Measurements from ENCODE around the gene DLG2.
"Not testable (repeated sequence)": the region's sequence is repeated elsewhere in the genome, so short reads cannot be mapped to it uniquely, and the experiment has no call there.

The DLG2 gene

GRCh38 chr11:83472806-83473205, 2154.3 kb downstream of the DLG2 start:
- no peak for DNase-seq (ENCODE audit: low read depth, low spot score)

GRCh38 chr11:83471831-83472727, 2155.1 kb downstream of the DLG2 start:
- no peak for DNase-seq (ENCODE audit: low read depth, low spot score)

- DNase-seq (ENCODE audit: low read depth, low spot score) = no peak
Measured at GRCh38 chr11:83467837-83468236, 2159.3 kb downstream of the DLG2 start.

- DNase-seq (ENCODE audit: low read depth, low spot score) = no peak
Measured at GRCh38 chr11:83464160-83464944, 2162.8 kb downstream of the DLG2 start.

GRCh38 chr11:83459798-83460197, 2167.3 kb downstream of the DLG2 start:
- no peak for DNase-seq (ENCODE audit: low read depth, low spot score)

- DNase-seq (ENCODE audit: low read depth, low spot score) = no peak
Measured at GRCh38 chr11:83456566-83456965, 2170.6 kb downstream of the DLG2 start.

- no peak for DNase-seq (ENCODE audit: low read depth, low spot score)
Measured at GRCh38 chr11:83456075-83456474, 2171.1 kb downstream of the DLG2 start.

- DNase-seq (ENCODE audit: low read depth, low spot score) = no peak
Measured at GRCh38 chr11:83455356-83455755, 2171.8 kb downstream of the DLG2 start.

- DNase-seq (ENCODE audit: low read depth, low spot score) = no peak
Measured at GRCh38 chr11:83454674-83455073, 2172.5 kb downstream of the DLG2 start.

- no peak for DNase-seq (ENCODE audit: low read depth, low spot score)
Measured at GRCh38 chr11:83449338-83449913, 2177.7 kb downstream of the DLG2 start.

GRCh38 chr11:83448686-83449085, 2178.5 kb downstream of the DLG2 start:
- DNase-seq (ENCODE audit: low read depth, low spot score) = no peak

GRCh38 chr11:83443880-83444279, 2183.3 kb downstream of the DLG2 start:
- DNase-seq (ENCODE audit: low read depth, low spot score) = not testable (repeated sequence)

- DNase-seq (ENCODE audit: low read depth, low spot score) = no peak
Measured at GRCh38 chr11:83441601-83442000, 2185.5 kb downstream of the DLG2 start.

GRCh38 chr11:83441171-83441570, 2186.0 kb downstream of the DLG2 start:
- DNase-seq (ENCODE audit: low read depth, low spot score) = no peak

- no peak for DNase-seq (ENCODE audit: low read depth, low spot score)
Measured at GRCh38 chr11:83438438-83438837, 2188.7 kb downstream of the DLG2 start.

- no peak for DNase-seq (ENCODE audit: low read depth, low spot score)
Measured at GRCh38 chr11:83437939-83438338, 2189.2 kb downstream of the DLG2 start.

GRCh38 chr11:83436855-83437254, 2190.3 kb downstream of the DLG2 start:
- DNase-seq (ENCODE audit: low read depth, low spot score) = no peak

- DNase-seq (ENCODE audit: low read depth, low spot score) = not testable (repeated sequence)
Measured at GRCh38 chr11:83434812-83435211, 2192.3 kb downstream of the DLG2 start.

GRCh38 chr11:83427943-83428342, 2199.2 kb downstream of the DLG2 start:
- DNase-seq (ENCODE audit: low read depth, low spot score) = no peak

- DNase-seq (ENCODE audit: low read depth, low spot score) = no peak
Measured at GRCh38 chr11:83427501-83427900, 2199.6 kb downstream of the DLG2 start.

GRCh38 chr11:83425137-83425466, 2202.0 kb downstream of the DLG2 start:
- no peak for DNase-seq (ENCODE audit: low read depth, low spot score)

- DNase-seq (ENCODE audit: low read depth, low spot score) = no peak
Measured at GRCh38 chr11:83424376-83425136, 2202.6 kb downstream of the DLG2 start.

Measured in activated CD4-positive, CD25-positive, alpha-beta regulatory T cell treated with anti-CD3 and anti-CD28 coated beads, Interleukin-2, amount 50 U/mL, for 16 hours (primary cell).